ENCODE results near the gene SYNCRIP.
"Not testable (repeated sequence)": the region's sequence is repeated elsewhere in the genome, so short reads cannot be mapped to it uniquely, and the experiment has no call there.

SYNCRIP gene
- total RNA-seq: 90.8 reads per million, percentile 81 among the genes with 10 or more reads in this experiment

GRCh38 chr6:85642774-85643536, at the start of gene SYNCRIP:
TSS of gene SYNCRIP (minus strand) at chr6:85642886. CDS start at chr6:85641439, 1,447 bp downstream.
- peak; percentile 97 for DNase-seq

GRCh38 chr6:85691478-85691877, 48.8 kb upstream of the SYNCRIP start:
- no peak for DNase-seq

- no peak for DNase-seq
These were observed 47.4 kb upstream of the SYNCRIP start for GRCh38 chr6:85690071-85690470.

- no peak for DNase-seq
These were observed 43.0 kb upstream of the SYNCRIP start for GRCh38 chr6:85685713-85686112.

GRCh38 chr6:85684809-85685171, 42.1 kb upstream of the SYNCRIP start:
- DNase-seq: no peak

GRCh38 chr6:85684133-85684808, 41.6 kb upstream of the SYNCRIP start:
- no peak for DNase-seq

- DNase-seq: not testable (repeated sequence)
These were observed 39.2 kb upstream of the SYNCRIP start for GRCh38 chr6:85681899-85682298.

- DNase-seq: no peak
These were observed 37.7 kb upstream of the SYNCRIP start for GRCh38 chr6:85680388-85680787.

- DNase-seq: no peak
These were observed 36.9 kb upstream of the SYNCRIP start for GRCh38 chr6:85679445-85680123.

GRCh38 chr6:85678602-85679444, 36.1 kb upstream of the SYNCRIP start:
- DNase-seq: peak; percentile 96

- DNase-seq: no peak
These were observed 35.4 kb upstream of the SYNCRIP start for GRCh38 chr6:85678026-85678601.

- DNase-seq: no peak
These were observed 34.7 kb upstream of the SYNCRIP start for GRCh38 chr6:85677234-85677956.

GRCh38 chr6:85676086-85676729, 33.5 kb upstream of the SYNCRIP start:
- no peak for DNase-seq

GRCh38 chr6:85675030-85675819, 32.5 kb upstream of the SYNCRIP start:
- no peak for DNase-seq

GRCh38 chr6:85674604-85675003, 31.9 kb upstream of the SYNCRIP start:
- DNase-seq: no peak

- no peak for DNase-seq
These were observed 30.8 kb upstream of the SYNCRIP start for GRCh38 chr6:85673198-85674139.

- DNase-seq: no peak
These were observed 29.9 kb upstream of the SYNCRIP start for GRCh38 chr6:85672623-85673022.

- DNase-seq: no peak
These were observed 29.4 kb upstream of the SYNCRIP start for GRCh38 chr6:85672050-85672449.

- DNase-seq: no peak
These were observed 27.9 kb upstream of the SYNCRIP start for GRCh38 chr6:85670573-85670972.
